ENCODE data around the gene AMZ1. TPM values are rescaled to one million over a fixed set of nuclear protein-coding genes. Genes with fewer than 3 reads are reported as not detected.

The AMZ1 gene
- total RNA-seq (ENCODE audit: low replicate concordance), result 0.09 TPM in 1 of 2 replicates, not detected in the other

GRCh38 chr7:2687881-2688318, at the start of gene AMZ1:
AMZ1 (plus strand) TSS chr7:2688202; CDS start chr7:2700452, 12,250 bp downstream.
- Histone ChIP-seq H3F3A (ENCODE audit: low read depth) (peaks cover 9% of the 10 kb centered on the region), H3K4me1 (peaks cover 7% of the 10 kb centered on the region), H2AFZ (replicated peaks) (peak within 1 kb of the TSS; percentile 61), H3K9me3 (ENCODE audit: low read depth) (no peaks in the 10 kb centered on the region), H3K36me3 (no peaks in the 10 kb centered on the region), H3K79me2 (ENCODE audit: low read depth) (no peaks in the 10 kb centered on the region), H3K4me2 (peak within 1 kb of the TSS; percentile 85), H3K27ac (no peak within 1 kb of the TSS), H3K27me3 (peaks cover 50% of the 10 kb centered on the region), H3K4me3 (peak within 1 kb of the TSS; percentile 58), H3K9ac (no peak within 1 kb of the TSS), H4K20me1 (ENCODE audit: low read depth) (peaks cover 8% of the 10 kb centered on the region)
- H3K4me3 Mint-ChIP-seq, result peak within 1 kb of the TSS; percentile 67
- H3K27me3 Mint-ChIP-seq (ENCODE audit: insufficient read depth, low read depth), result peaks cover 47% of the 10 kb centered on the region
- H3K36me3 Mint-ChIP-seq, result no peaks in the 10 kb centered on the region
- peaks cover 8% of the 10 kb centered on the region for H3K4me1 Mint-ChIP-seq
- TF ChIP-seq EZH2phosphoT487 (IDR thresholded peaks at IDR 0.05) (no peak), EZH2 (IDR thresholded peaks at IDR 0.05) (no peak), CTCF (IDR thresholded peaks at IDR 0.05) (no peak)
- H3K27ac Mint-ChIP-seq, result no peak within 1 kb of the TSS
- peaks cover 2% of the 10 kb centered on the region for H3K9me3 Mint-ChIP-seq
- DNase-seq (ENCODE audit: low spot score), result peak; percentile 49

GRCh38 chr7:2638224-2638991, 49.6 kb upstream of the AMZ1 start:
- Histone ChIP-seq H3K9ac (no peak overlapping the region), H3K4me3 (no peak overlapping the region)
- H3K27ac Mint-ChIP-seq, result no peak overlapping the region

GRCh38 chr7:2639181-2639681, 48.8 kb upstream of the AMZ1 start:
- no peaks in the 10 kb centered on the region for H3K36me3 ChIP-seq
- peaks cover 7% of the 10 kb centered on the region for H3K4me1 ChIP-seq
- peaks cover 89% of the 10 kb centered on the region for H3K79me2 ChIP-seq (ENCODE audit: low read depth)

More at GRCh38 chr7:2638224-2638991, 49.6 kb upstream of the AMZ1 start:
- H3K79me2 ChIP-seq (ENCODE audit: low read depth), result peaks cover 89% of the 10 kb centered on the region
- no peaks in the 10 kb centered on the region for H3K27me3 Mint-ChIP-seq (ENCODE audit: insufficient read depth, low read depth)
- H3K27me3 ChIP-seq, result no peaks in the 10 kb centered on the region
- H3K9me3 Mint-ChIP-seq, result no peaks in the 10 kb centered on the region
- peaks cover 98% of the 10 kb centered on the region for H4K20me1 ChIP-seq (ENCODE audit: low read depth)
- H3K4me1 Mint-ChIP-seq, result peaks cover 31% of the 10 kb centered on the region
- TF ChIP-seq CTCF (IDR thresholded peaks at IDR 0.05) (no peak), EZH2phosphoT487 (IDR thresholded peaks at IDR 0.05) (no peak), EZH2 (IDR thresholded peaks at IDR 0.05) (no peak)
- peaks cover 18% of the 10 kb centered on the region for H3F3A ChIP-seq (ENCODE audit: low read depth)
- H3K27ac ChIP-seq, result peak overlapping the region; percentile 27
- H3K4me2 ChIP-seq, result no peak overlapping the region
- H3K4me3 Mint-ChIP-seq, result no peak overlapping the region
- H3K36me3 ChIP-seq, result no peaks in the 10 kb centered on the region
- H2AFZ ChIP-seq (replicated peaks), result no peak overlapping the region
- H3K36me3 Mint-ChIP-seq, result no peaks in the 10 kb centered on the region
- no peak for DNase-seq (ENCODE audit: low spot score)
- peaks cover 15% of the 10 kb centered on the region for H3K4me1 ChIP-seq
- no peaks in the 10 kb centered on the region for H3K9me3 ChIP-seq (ENCODE audit: low read depth)

More at GRCh38 chr7:2639181-2639681, 48.8 kb upstream of the AMZ1 start:
- no peak for DNase-seq (ENCODE audit: low spot score)
- Histone ChIP-seq H3K4me3 (no peak overlapping the region), H3K27ac (peak overlapping the region; percentile 49), H3K9ac (no peak overlapping the region), H3K27me3 (no peaks in the 10 kb centered on the region), H3K4me2 (no peak overlapping the region), H3K9me3 (ENCODE audit: low read depth) (no peaks in the 10 kb centered on the region), H3F3A (ENCODE audit: low read depth) (peaks cover 13% of the 10 kb centered on the region), H4K20me1 (ENCODE audit: low read depth) (peaks cover 98% of the 10 kb centered on the region), H2AFZ (replicated peaks) (no peak overlapping the region)
- peaks cover 30% of the 10 kb centered on the region for H3K4me1 Mint-ChIP-seq
- H3K36me3 Mint-ChIP-seq, result no peaks in the 10 kb centered on the region
- TF ChIP-seq EZH2phosphoT487 (IDR thresholded peaks at IDR 0.05) (no peak), EZH2 (IDR thresholded peaks at IDR 0.05) (no peak), CTCF (IDR thresholded peaks at IDR 0.05) (no peak)
- no peaks in the 10 kb centered on the region for H3K27me3 Mint-ChIP-seq (ENCODE audit: insufficient read depth, low read depth)
- H3K9me3 Mint-ChIP-seq, result no peaks in the 10 kb centered on the region
- no peak overlapping the region for H3K27ac Mint-ChIP-seq
- H3K4me3 Mint-ChIP-seq, result no peak overlapping the region

All from neural progenitor cell (in vitro differentiated cells).